ENCODE measurements around the gene IL27RA.
A peak's percentile ranks its signal among the peaks of the same experiment; 100 is the strongest.

IL27RA gene

GRCh38 chr19:14082675-14082960 is 51.1 kb downstream of the IL27RA start:
- no peak for DNase-seq (ENCODE audit: low read depth in 2 of 3, low spot score in 1 of 3)

GRCh38 chr19:14085309-14085995 is 53.9 kb downstream of the IL27RA start, which contains the start of gene C19orf67:
Gene C19orf67 (minus strand): TSS chr19:14085783. CDS start chr19:14085627, 156 bp downstream.
- no peak for DNase-seq (ENCODE audit: low read depth in 2 of 3, low spot score in 1 of 3)

DNA sequence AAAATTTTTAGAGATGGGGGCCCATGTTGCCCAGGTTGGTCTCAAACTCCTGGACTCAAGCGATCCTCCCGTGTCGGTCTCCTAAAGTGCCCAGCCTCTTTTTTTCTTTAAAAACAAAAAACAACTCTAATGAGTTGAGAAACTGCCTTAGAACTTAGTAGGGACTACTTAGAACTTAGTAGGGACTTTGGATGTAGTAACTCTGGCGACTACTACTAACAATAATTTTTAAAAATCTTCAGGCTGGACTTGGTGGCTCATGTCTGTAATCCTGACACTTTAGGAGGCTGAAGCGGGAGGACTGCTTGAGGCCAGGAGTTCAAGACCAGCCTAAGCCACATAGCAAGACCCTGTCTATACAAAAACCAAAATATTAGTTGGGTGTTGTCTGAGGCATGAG is 54.5 kb downstream of the IL27RA start:
- no peak for DNase-seq (ENCODE audit: low read depth in 2 of 3, low spot score in 1 of 3)

GRCh38 chr19:14088634-14089411 is 57.3 kb downstream of the IL27RA start:
- DNase-seq (ENCODE audit: low read depth in 2 of 3, low spot score in 1 of 3): no peak

DNA sequence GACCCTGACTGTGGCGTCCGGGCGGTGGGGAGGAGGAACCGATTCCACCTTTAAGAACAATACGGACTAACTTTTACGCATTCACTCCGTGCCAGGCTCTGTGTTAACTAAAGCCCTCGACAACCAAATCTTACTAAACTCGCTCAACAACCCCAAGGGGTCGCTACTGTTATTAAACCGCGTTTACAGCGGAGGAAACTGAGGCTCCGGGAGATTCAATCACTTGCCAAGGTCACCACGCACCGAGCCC is 57.8 kb downstream of the IL27RA start:
- DNase-seq (ENCODE audit: low read depth in 2 of 3, low spot score in 1 of 3): no peak

- peak in 1 of 3 donors; percentile 50 for DNase-seq (ENCODE audit: low read depth in 2 of 3, low spot score in 1 of 3)
These were observed 58.3 kb downstream of the IL27RA start for GRCh38 chr19:14089662-14090508.

DNA sequence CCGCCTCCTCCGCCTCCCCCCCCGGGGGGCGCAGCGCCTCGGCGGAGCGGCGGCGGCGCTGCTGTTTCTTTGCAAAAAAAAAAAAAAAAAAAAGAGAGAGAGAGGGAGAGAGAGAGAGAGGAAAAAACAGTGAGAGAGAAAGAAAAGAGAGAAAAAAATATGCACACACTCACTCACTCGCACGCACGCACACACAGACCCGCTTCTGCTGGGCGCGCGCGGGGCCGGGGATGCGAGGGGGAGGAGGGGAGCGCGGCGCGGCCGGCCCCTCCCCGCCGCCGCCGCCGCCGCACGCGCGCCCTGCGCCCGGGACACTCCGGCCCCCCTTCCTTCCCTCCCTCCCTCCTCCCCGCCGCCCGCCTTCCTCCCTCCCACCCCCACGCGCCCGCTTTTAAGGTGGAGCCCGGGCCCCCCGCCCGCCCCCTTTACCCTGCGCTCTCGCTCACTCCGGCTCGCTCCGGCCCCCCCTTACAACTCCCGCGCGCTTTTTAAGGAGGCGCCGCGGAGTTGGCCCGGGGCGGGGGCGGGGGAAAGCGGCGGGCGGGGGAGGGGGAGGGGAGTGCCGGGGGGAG is 59.0 kb downstream of the IL27RA start, which contains the start of gene SAMD1:
Gene SAMD1 (minus strand): TSS at position 243 of the 572 bp plus-strand sequence.
- DNase-seq (ENCODE audit: low read depth in 2 of 3, low spot score in 1 of 3): peak; percentile 55 to 76 (median 61)

DNA sequence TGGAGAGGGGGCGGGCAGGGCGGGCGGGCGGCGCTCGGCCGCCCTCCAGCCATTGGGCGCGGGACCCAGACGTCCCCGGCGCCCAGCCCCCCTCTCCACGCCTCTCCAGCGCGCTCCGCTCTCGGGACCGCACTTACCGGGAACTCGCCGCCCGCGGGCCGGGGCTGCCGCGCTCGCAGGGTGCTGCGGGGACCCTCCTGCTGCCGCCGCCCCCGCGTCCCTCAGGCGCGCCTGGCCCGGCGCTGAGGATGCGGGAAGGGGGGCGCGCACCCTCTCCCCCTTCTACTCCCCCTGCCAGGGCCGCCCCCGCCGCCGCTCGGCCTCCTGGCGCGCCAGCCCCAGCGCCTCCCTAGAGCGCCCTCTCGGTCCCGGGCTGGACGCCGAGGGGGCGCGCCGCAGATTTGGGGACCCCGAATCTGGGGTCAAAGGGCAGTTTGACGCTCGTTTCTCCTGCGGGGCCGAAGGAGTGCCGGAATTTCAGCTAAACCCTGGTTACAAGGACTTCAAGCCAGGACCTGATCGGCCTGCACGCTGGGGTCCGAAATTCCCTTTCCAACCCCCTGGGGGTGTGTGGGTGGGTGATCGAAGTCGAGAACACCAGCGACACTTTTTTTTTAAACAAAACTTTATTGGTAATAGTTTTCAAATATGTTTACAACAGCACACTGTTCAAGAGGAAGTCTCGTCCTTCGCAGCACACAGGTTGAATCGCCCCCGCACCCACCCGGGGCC is 59.7 kb downstream of the IL27RA start:
- DNase-seq (ENCODE audit: low read depth in 2 of 3, low spot score in 1 of 3): peak; percentile 44 to 72 (median 61)

GRCh38 chr19:14091813-14092462 is 60.4 kb downstream of the IL27RA start:
- DNase-seq (ENCODE audit: low read depth in 2 of 3, low spot score in 1 of 3): no peak

DNA sequence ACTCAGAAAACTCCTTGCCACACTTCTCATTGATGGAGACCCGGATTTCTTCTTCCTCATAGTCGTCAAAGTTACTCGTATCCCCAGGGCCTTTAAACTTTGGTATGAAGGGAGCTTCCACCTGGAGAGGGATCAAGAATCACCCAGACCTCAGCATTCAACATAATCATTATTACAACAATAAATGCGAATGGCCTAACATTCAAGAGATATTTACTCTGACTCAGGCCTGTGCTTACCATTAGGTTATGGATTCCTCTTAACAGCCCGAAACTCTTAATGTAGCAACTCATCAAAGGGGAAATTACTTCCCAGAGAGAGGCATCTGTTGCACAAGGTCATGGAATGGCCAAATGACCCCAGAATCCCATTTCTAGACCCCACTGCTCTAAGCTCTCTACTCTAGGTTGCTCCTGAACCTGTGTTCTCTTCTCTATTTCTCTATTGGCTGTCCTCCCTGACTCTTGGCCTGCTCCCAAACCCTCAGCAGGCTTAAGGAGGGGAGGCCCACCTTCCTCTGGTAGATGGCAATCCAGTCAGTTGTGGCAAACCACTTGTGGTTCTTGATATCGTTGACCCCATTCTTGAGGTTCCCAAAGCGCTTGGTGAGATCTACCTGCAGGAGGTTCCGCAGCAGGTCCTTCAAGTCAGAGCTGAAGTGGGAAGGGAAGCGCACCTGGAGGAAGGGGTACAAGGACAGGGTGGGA is 61.7 kb downstream of the IL27RA start:
- DNase-seq (ENCODE audit: low read depth in 2 of 3, low spot score in 1 of 3): no peak

GRCh38 chr19:14094854-14095253 is 63.3 kb downstream of the IL27RA start:
- DNase-seq (ENCODE audit: low read depth in 2 of 3, low spot score in 1 of 3): no peak

DNA sequence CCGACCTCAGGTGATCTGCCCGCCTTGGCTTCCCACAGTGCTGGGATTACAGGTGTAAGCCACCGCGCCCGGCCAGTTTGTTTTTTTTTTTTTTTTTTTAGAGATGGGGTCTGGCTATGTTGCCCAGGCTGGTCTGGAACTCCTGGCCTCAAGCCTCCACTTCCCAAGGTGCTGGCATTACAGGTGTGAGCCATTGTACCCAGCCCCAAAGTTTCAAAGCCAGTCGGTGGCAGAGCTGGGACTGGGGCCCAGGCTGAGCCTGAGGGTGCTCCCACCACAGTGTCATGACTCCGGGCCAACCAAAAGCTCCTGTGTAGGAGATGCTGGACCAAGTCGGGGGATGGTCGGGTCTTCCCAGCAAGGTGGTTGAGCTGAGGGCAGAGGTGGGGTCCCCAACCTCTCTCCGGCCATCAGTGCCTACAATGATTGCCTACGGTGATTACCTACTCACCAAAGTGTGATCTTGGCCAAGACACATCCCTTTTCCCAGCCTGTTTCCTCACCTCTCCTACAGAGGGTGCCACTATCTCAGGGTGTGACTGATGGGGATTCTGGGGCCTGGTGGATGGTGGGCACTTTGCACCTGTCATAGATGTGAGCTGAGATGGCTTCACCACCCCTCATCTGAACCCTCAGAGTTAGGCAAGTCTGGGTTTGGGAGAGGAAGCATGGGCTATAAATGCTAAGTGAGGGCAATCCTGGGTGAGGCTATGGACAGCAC is 64.9 kb downstream of the IL27RA start:
- no peak for DNase-seq (ENCODE audit: low read depth in 2 of 3, low spot score in 1 of 3)

GRCh38 chr19:14097532-14098151 is 66.1 kb downstream of the IL27RA start:
- DNase-seq (ENCODE audit: low read depth in 2 of 3, low spot score in 1 of 3): no peak

DNA sequence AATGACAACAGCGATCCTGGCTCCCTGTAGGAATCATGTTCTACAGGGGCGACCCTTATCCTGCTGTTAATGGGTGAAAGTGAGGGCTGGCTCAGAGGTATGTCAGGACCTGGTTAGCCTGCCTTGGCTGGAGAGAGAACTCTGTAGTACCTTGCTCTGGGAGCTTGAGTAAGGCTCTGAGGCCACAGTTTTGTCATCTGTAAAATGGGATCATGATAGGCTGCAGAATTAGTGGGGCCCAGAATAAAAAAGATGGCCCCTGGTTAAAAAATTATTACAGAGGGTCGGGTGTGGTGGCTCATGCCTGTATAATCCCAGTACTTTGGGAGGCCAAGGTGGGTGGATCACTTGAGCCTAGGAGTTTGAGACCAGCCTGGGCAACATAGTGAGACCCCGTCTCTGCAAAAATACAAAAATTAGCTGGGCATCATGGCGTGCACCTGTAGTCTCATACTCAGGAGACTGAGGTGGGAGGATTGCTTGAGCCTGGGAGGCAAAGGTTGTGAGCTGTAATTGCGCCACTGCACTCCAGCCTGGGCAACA is 69.5 kb downstream of the IL27RA start:
- DNase-seq (ENCODE audit: low read depth in 2 of 3, low spot score in 1 of 3): no peak

GRCh38 chr19:14102102-14102696 is 70.6 kb downstream of the IL27RA start:
- DNase-seq (ENCODE audit: low read depth in 2 of 3, low spot score in 1 of 3): no peak

- no peak for DNase-seq (ENCODE audit: low read depth in 2 of 3, low spot score in 1 of 3)
These were observed 71.2 kb downstream of the IL27RA start for GRCh38 chr19:14102756-14103155.

Measured in stimulated activated CD4-positive, alpha-beta T cell treated with anti-CD3 and anti-CD28 coated beads, Interleukin-12 subunit alpha, Interleukin-12 subunit beta, amount 100 ng/mL, for 48 hours (primary cell).